Globus pallidus (tissue), 1 donor: ENCODE measurements around the gene CAMTA1.

Experiments used
- DNase-seq: peaks from one replicate; pipeline ENCODE4 v3.0.0-alpha.2; 2015; ENCODE audit warnings: low spot score

Gene CAMTA1

GRCh38 chr1:7077136-7077535 is 291.9 kb downstream of the CAMTA1 start:
- no peak for DNase-seq

GRCh38 chr1:7077970-7078369 is 292.7 kb downstream of the CAMTA1 start:
- no peak for DNase-seq

- DNase-seq = no peak
These were observed 294.4 kb downstream of the CAMTA1 start for GRCh38 chr1:7079637-7080036.

- DNase-seq = no peak
These were observed 299.1 kb downstream of the CAMTA1 start for GRCh38 chr1:7084232-7084894.

- no peak for DNase-seq
These were observed 300.3 kb downstream of the CAMTA1 start for GRCh38 chr1:7085521-7085920.

GRCh38 chr1:7086106-7086505 is 300.9 kb downstream of the CAMTA1 start:
- DNase-seq = no peak

GRCh38 chr1:7087888-7088287 is 302.6 kb downstream of the CAMTA1 start:
- DNase-seq = no peak

- no peak for DNase-seq
These were observed 304.2 kb downstream of the CAMTA1 start for GRCh38 chr1:7089497-7089896.

GRCh38 chr1:7093297-7093696 is 308.0 kb downstream of the CAMTA1 start:
- DNase-seq = no peak

- no peak for DNase-seq
These were observed 308.8 kb downstream of the CAMTA1 start for GRCh38 chr1:7094086-7094485.

- no peak for DNase-seq
These were observed 309.3 kb downstream of the CAMTA1 start for GRCh38 chr1:7094509-7094908.

- no peak for DNase-seq
These were observed 310.2 kb downstream of the CAMTA1 start for GRCh38 chr1:7095343-7095964.

- DNase-seq = no peak
These were observed 312.8 kb downstream of the CAMTA1 start for GRCh38 chr1:7097938-7098592.

GRCh38 chr1:7098641-7099040 is 313.4 kb downstream of the CAMTA1 start:
- no peak for DNase-seq

GRCh38 chr1:7100479-7100878 is 315.2 kb downstream of the CAMTA1 start:
- DNase-seq = no peak

- DNase-seq = no peak
These were observed 315.9 kb downstream of the CAMTA1 start for GRCh38 chr1:7101187-7101586.

- DNase-seq = no peak
These were observed 318.1 kb downstream of the CAMTA1 start for GRCh38 chr1:7103361-7103782.

GRCh38 chr1:7103874-7104273 is 318.6 kb downstream of the CAMTA1 start:
- DNase-seq = no peak

- no peak for DNase-seq
These were observed 319.1 kb downstream of the CAMTA1 start for GRCh38 chr1:7104339-7104738.

- no peak for DNase-seq
These were observed 320.0 kb downstream of the CAMTA1 start for GRCh38 chr1:7105269-7105668.

GRCh38 chr1:7106442-7107108 is 321.3 kb downstream of the CAMTA1 start:
- no peak for DNase-seq

- DNase-seq = no peak
These were observed 322.0 kb downstream of the CAMTA1 start for GRCh38 chr1:7107109-7107830.
